Measurements from ENCODE around the gene WSCD2.

Gene WSCD2

DNA sequence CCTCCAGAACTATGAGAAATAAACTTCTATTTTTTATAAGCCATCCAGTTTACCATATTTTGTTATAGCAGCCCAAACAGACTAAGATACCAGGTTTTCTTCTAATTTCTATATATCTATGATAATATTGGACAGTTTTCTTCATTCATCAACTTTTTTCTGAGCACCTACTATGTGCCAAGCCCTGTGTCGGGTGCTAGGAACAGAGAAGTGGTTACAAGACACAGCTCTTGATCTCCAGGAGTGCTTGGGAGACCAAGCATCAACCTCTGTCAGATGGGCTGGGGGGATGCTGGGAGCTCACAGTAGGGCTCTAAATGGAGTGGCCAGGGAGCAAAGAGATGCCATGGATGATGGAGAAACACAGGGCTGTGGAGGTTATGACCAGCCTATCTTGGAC is 2.9 kb upstream of the WSCD2 start:
- no peak overlapping the region for H3K4me3 ChIP-seq (ENCODE audit: low read depth, low read length)
- TF ChIP-seq, protein P1, sequence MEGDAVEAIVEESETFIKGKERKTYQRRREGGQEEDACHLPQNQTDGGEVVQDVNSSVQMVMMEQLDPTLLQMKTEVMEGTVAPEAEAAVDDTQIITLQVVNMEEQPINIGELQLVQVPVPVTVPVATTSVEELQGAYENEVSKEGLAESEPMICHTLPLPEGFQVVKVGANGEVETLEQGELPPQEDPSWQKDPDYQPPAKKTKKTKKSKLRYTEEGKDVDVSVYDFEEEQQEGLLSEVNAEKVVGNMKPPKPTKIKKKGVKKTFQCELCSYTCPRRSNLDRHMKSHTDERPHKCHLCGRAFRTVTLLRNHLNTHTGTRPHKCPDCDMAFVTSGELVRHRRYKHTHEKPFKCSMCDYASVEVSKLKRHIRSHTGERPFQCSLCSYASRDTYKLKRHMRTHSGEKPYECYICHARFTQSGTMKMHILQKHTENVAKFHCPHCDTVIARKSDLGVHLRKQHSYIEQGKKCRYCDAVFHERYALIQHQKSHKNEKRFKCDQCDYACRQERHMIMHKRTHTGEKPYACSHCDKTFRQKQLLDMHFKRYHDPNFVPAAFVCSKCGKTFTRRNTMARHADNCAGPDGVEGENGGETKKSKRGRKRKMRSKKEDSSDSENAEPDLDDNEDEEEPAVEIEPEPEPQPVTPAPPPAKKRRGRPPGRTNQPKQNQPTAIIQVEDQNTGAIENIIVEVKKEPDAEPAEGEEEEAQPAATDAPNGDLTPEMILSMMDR (IDR thresholded peaks at IDR 0.05; ENCODE audit: borderline replicate concordance, insufficient read depth, low read depth, low read length), result no peak

DNA sequence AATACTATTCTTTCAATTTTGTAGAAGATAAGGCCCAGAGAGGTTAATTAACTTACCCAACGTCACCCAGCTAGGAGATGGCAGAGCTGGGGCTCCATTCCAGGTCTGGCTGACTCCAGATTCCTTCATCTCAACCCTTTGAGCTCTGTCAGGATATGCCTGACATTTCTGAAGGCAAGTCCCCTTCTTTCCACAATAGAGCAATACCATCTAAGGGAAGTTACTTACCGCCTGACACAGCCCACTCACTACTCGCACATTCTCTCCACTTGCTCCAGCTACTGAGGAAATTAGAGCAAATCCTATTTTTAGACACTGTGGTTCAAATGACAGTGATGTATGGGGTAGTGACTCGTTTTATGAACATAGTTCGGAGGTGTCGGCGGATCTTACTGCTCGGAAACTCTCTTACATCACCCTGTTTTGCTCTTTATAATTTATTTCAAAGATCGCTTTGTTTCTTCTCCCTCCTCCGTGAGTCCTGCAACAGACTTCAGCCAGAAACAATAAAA is 2.0 kb upstream of the WSCD2 start:
- TF ChIP-seq, protein P1 (IDR thresholded peaks at IDR 0.05; ENCODE audit: borderline replicate concordance, insufficient read depth, low read depth, low read length), result no peak
- H3K4me3 ChIP-seq (ENCODE audit: low read depth, low read length), result no peak overlapping the region

DNA sequence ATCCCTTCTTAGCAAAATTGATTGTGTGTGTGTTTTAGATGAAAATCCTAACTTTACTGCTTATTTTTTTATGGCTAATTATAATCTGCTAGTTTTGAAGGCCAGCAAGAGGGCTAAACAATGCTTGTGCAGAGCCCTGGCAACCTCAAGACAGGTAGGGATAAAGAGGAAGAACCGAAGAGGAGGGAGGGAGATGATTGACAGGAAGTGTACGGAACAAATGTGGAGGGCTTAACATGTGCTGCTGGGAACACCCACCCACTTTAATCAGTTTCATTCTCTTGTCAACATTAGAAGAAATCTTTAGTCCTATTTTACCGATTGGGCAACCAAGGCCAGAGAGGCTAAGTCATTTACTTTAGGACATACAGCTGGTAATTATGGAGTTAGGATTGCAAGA is 1.4 kb upstream of the WSCD2 start:
- H3K4me3 ChIP-seq (ENCODE audit: low read depth, low read length), result no peak overlapping the region
- TF ChIP-seq, protein P1 (IDR thresholded peaks at IDR 0.05; ENCODE audit: borderline replicate concordance, insufficient read depth, low read depth, low read length), result no peak

DNA sequence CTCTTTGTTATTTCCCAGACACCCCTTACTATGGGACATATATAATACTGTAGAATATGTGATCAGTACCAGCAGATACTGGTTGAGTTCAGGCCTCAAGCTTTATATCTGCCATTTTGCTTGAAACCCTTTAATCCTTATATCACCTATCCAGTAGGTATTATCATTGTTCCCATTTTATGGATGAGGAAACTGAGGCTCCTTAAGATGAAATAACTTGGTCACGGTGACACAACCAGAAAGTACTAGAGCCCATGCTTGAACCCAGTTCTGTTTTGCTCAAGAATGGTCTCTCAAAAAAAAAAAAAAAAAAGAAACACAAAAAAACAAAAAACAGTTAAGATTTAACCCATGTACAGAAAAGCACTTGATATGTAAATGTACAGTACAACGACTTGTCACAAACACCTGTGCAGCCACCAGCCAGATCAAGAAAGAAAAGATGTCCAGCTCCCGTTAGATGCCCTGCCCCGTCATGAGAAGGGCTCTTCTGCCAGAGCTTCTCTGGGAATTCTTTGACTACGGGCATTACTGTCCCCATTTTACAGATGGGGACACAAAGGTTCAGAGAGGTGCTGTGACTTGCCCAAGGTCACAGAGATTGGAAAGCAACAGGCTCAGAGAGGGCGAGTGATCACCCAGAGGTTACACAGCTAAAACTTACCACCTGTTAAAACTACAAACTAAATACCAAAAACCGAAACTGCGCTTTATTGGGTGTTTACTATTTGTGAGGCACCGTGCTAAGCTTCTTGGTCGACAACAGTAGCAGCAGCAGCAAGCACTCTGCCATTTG is 669 bp upstream of the WSCD2 start:
- no peak overlapping the region for H3K4me3 ChIP-seq (ENCODE audit: low read depth, low read length)
- TF ChIP-seq, protein P1 (IDR thresholded peaks at IDR 0.05; ENCODE audit: borderline replicate concordance, insufficient read depth, low read depth, low read length), result no peak

DNA sequence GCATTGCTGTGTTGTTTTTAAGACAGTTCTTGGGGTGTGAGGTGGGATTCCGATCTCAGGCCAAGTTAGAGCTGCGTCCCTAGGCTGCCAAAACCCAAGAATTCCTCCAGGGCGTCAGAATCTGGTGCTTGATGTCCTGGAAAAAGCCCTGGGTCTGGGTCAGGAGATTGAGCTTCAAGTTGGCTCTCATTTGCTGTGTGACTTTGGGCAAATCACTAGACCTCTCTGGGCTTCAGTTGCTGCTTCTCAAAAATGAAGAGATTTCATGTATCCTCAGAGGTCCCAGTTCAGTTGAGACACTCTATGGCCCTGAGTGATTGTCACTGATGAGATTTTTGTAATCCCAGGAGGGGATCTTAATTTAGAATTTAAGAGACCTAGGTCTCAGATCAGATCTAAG is 1.9 kb downstream of the WSCD2 start:
- TF ChIP-seq, protein P1 (IDR thresholded peaks at IDR 0.05; ENCODE audit: borderline replicate concordance, insufficient read depth, low read depth, low read length), result no peak

DNA sequence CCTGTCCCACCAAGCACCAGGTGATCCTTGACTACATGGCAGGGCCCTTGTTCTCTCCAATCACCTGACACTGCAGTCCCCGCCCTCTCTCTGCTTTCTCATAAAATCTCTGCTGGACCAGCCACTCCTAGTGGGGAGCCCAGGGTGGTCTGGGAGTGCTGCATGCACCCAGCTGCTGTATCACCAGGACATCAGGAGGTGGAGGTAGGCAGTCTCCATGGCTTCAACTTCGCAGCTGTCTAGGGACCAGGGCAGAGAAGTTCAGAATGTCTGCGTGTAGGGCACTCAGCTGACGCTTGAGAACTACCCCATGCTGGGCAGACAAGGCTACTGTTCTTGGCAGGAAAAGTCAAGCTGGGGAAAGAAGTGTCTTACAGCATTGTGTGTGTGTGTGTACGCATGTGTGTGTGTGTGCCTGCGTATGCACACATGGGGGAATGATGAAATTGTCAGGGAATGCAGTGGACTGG is 2.6 kb downstream of the WSCD2 start:
- TF ChIP-seq, protein P1 (IDR thresholded peaks at IDR 0.05; ENCODE audit: borderline replicate concordance, insufficient read depth, low read depth, low read length), result no peak
- no peak overlapping the region for H3K4me3 ChIP-seq (ENCODE audit: low read depth, low read length)

More for the DNA sequence above, 1.9 kb downstream of the WSCD2 start:
- no peak overlapping the region for H3K4me3 ChIP-seq (ENCODE audit: low read depth, low read length)

DNA sequence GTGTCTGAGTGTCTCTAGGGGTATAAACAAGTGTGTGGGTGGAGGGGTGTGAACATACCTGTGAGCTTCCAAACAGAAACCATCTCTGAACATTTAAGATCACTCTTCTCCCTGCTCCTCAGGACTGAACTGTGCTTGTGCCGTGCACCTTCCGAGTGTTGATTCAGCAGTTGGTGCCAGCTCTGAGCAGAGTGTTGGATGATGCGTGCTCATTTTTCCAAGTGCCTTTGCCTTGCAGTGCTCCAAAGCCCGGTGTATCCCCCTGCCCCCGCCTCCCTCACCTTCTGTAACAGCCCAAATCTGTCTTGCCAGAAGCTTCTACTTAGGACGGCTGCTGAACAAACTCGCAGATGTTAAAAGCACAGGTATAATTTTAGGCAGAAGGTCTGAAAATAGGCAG is 4.4 kb downstream of the WSCD2 start:
- no peak overlapping the region for H3K4me3 ChIP-seq (ENCODE audit: low read depth, low read length)
- TF ChIP-seq, protein P1 (IDR thresholded peaks at IDR 0.05; ENCODE audit: borderline replicate concordance, insufficient read depth, low read depth, low read length), result no peak
